Trophoblast cell (in vitro differentiated cells and primary cell): ENCODE measurements around the gene MRPL34.

ENCODE experiments used
- DNase-seq, 2 donors: peaks; one replicate each; pipeline ENCODE4 v3.0.0-alpha.2; 2016
- H2AFZ ChIP-seq: 2 replicates; pipeline ENCODE4 v1.6.1; 2013; ENCODE audit warnings: low read length, moderate library complexity, mild to moderate bottlenecking; ENCODE audit not compliant: insufficient read depth, poor library complexity
- H2AK5ac ChIP-seq: 2 replicates; pipeline ENCODE4 v1.6.1; 2013; ENCODE audit warnings: mild to moderate bottlenecking, low read length
- H2BK120ac ChIP-seq: 2 replicates; pipeline ENCODE4 v1.6.1; 2013; ENCODE audit warnings: low read length, mild to moderate bottlenecking, moderate library complexity; ENCODE audit not compliant: insufficient read depth, poor library complexity
- H2BK12ac ChIP-seq: 2 replicates; pipeline ENCODE4 v1.6.1; 2013; ENCODE audit warnings: mild to moderate bottlenecking, low read length, moderate library complexity
- H2BK5ac ChIP-seq: 2 replicates; pipeline ENCODE4 v1.6.1; 2013; ENCODE audit warnings: low read length, low read depth, moderate library complexity, mild to moderate bottlenecking; ENCODE audit not compliant: poor library complexity
- H3K14ac ChIP-seq: 2 replicates; pipeline ENCODE4 v1.6.1; 2013; ENCODE audit warnings: mild to moderate bottlenecking, low read length
- H3K18ac ChIP-seq: 2 replicates; pipeline ENCODE4 v1.6.1; 2013; ENCODE audit warnings: mild to moderate bottlenecking, low read length
- H3K23ac ChIP-seq: 2 replicates; pipeline ENCODE4 v1.6.1; 2013; ENCODE audit warnings: low read length
- H3K27ac ChIP-seq: 2 replicates; pipeline ENCODE4 v1.5.1; 2013; ENCODE audit warnings: low read depth, mild to moderate bottlenecking, inconsistent platforms, low read length, moderate library complexity
- H3K27me3 ChIP-seq: 2 replicates; pipeline ENCODE4 v1.6.1; 2013; ENCODE audit warnings: inconsistent platforms, mild to moderate bottlenecking, low read length, moderate library complexity; ENCODE audit not compliant: insufficient read depth
- H3K36me3 ChIP-seq, 2 experiments: 1 replicate in 1 of 2; 2 replicates in 1 of 2; pipeline ENCODE4 v1.6.1; 2013; ENCODE audit warnings: low read length in 2 of 2, mild to moderate bottlenecking in 2 of 2, moderate library complexity in 1 of 2; ENCODE audit not compliant: insufficient read depth in 2 of 2, control insufficient read depth in 1 of 2
- H3K4ac ChIP-seq: 2 replicates; pipeline ENCODE4 v1.6.1; 2013; ENCODE audit warnings: low read depth, mild to moderate bottlenecking, low read length, moderate library complexity
- H3K4me1 ChIP-seq, 2 experiments: 1 replicate in 1 of 2; 2 replicates in 1 of 2; pipeline ENCODE4 v1.6.1; 2013; ENCODE audit warnings: low read length in 2 of 2, mild to moderate bottlenecking in 2 of 2, moderate library complexity in 1 of 2; ENCODE audit not compliant: insufficient read depth in 2 of 2, control insufficient read depth in 1 of 2
- H3K4me2 ChIP-seq: 2 replicates; pipeline ENCODE4 v1.6.1; 2013; ENCODE audit warnings: inconsistent platforms, mild to moderate bottlenecking, low read length, moderate library complexity
- H3K4me3 ChIP-seq: 2 replicates; pipeline ENCODE4 v1.5.1; 2013; ENCODE audit warnings: mild to moderate bottlenecking, low read depth, low read length, inconsistent platforms
- H3K79me1 ChIP-seq: one replicate; pipeline ENCODE4 v1.6.1; 2013; ENCODE audit warnings: low read length
- H3K79me2 ChIP-seq: 2 replicates; pipeline ENCODE4 v1.6.1; 2013; ENCODE audit warnings: low read length, mild to moderate bottlenecking; ENCODE audit not compliant: control insufficient read depth, insufficient read depth, poor library complexity
- H3K9ac ChIP-seq: 2 replicates; pipeline ENCODE4 v1.6.1; 2013; ENCODE audit warnings: mild to moderate bottlenecking, low read length
- H3K9me3 ChIP-seq: 2 replicates; pipeline ENCODE4 v1.6.1; 2013; ENCODE audit warnings: low read depth, mild to moderate bottlenecking, control low read depth, inconsistent platforms, low read length; ENCODE audit not compliant: insufficient read depth
- H4K12ac ChIP-seq: 2 replicates; pipeline ENCODE4 v1.6.1; 2013; ENCODE audit warnings: low read depth, mild to moderate bottlenecking, low read length, moderate library complexity
- H4K8ac ChIP-seq: 2 replicates; pipeline ENCODE4 v1.6.1; 2013; ENCODE audit warnings: low read depth, mild to moderate bottlenecking, low read length, moderate library complexity
- H4K91ac ChIP-seq: one replicate; pipeline ENCODE4 v1.6.1; 2013; ENCODE audit warnings: low read depth, mild to moderate bottlenecking, low read length, moderate library complexity
- WGBS: extraction: QIAGEN DNeasy Blood & Tissue Kit; methylation state at CpG from one replicate; pipeline ENCODE4 v1.1.7; 2013; ENCODE audit warnings: missing lambda C conversion rate; ENCODE audit not compliant: insufficient read length, insufficient coverage; ENCODE audit errors: extremely low coverage; 5-methylcytosine and 5-hydroxymethylcytosine counted together

Gene MRPL34

GRCh38 chr19:17329366-17330261, 23.9 kb downstream of the MRPL34 start:
- no peak overlapping the region for H3K9ac ChIP-seq
- no peak overlapping the region for H4K8ac ChIP-seq
- DNase-seq = no peak
- no peak overlapping the region for H3K14ac ChIP-seq
- no peaks in the 10 kb centered on the region for H3K27me3 ChIP-seq
- WGBS = no CpG with 5 or more reads among the region's 51 CpGs
- H4K12ac ChIP-seq = no peak overlapping the region
- H3K4ac ChIP-seq = no peak overlapping the region
- H2BK120ac ChIP-seq = no peak overlapping the region
- peaks cover 8 to 18% of the 10 kb centered on the region in 2 experiments for H3K36me3 ChIP-seq
- H3K23ac ChIP-seq = no peak overlapping the region
- H3K4me1 ChIP-seq = peaks cover 22 to 25% of the 10 kb centered on the region in 2 experiments
- H3K18ac ChIP-seq = peak overlapping the region; percentile 5
- peaks cover 15% of the 10 kb centered on the region for H3K79me1 ChIP-seq
- no peak overlapping the region for H4K91ac ChIP-seq
- H3K4me2 ChIP-seq = no peak overlapping the region
- H3K4me3 ChIP-seq = no peak overlapping the region
- no peak overlapping the region for H2AFZ ChIP-seq
- no peak overlapping the region for H2BK5ac ChIP-seq
- H2AK5ac ChIP-seq = no peak overlapping the region
- H3K79me2 ChIP-seq = peaks cover 7% of the 10 kb centered on the region
- no peak overlapping the region for H2BK12ac ChIP-seq
- peaks cover 4% of the 10 kb centered on the region for H3K9me3 ChIP-seq
- H3K27ac ChIP-seq = no peak overlapping the region

DNA sequence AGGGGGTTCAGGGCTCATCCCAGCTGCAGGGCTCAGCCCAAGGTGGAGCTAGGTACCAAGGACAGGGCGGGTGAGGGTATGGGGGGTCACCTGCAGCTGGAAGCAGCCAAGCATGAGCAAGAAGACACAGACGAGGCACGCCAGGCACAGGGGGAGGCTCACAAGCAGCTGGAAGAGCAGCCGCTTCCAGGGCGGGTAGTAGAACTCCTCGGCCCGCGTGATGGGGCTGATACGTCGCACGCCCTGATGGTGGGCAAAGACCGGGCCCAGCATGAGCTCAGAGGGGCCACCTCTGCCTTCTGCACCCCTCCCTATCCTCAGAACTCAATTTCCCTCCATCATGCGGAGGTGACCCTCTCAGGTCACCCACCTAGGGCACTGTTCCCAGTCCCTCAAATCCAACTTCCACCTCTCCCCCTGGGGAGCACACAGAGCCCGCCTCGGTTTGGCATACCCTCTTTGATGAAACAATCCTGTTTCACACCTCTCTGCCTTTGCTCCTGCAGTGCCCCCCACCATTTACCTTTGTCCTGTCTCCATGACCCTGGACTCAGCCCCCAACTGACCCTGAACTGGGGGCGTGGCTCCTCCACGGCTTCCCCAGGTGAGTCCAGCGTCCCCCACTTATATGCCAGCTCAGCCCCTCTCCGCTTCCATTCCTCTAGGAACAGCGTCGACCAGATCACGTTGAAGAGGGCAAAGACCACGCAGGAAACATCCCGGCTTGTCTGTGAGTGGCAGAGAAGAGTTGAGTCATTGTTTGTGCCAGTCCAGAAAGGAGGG, 24.8 kb downstream of the MRPL34 start:
- no peak overlapping the region for H2AFZ ChIP-seq
- peaks cover 2 to 10% of the 10 kb centered on the region in 2 experiments for H3K36me3 ChIP-seq
- H4K91ac ChIP-seq = no peak overlapping the region
- H2BK5ac ChIP-seq = no peak overlapping the region
- peaks cover 4% of the 10 kb centered on the region for H3K9me3 ChIP-seq
- H3K79me1 ChIP-seq = peaks cover 20% of the 10 kb centered on the region
- H3K27me3 ChIP-seq = no peaks in the 10 kb centered on the region
- H4K12ac ChIP-seq = no peak overlapping the region
- no peak for DNase-seq
- no peak overlapping the region for H4K8ac ChIP-seq
- H3K14ac ChIP-seq = no peak overlapping the region
- H3K4me3 ChIP-seq = no peak overlapping the region
- peaks cover 27 to 29% of the 10 kb centered on the region in 2 experiments for H3K4me1 ChIP-seq
- H3K79me2 ChIP-seq = peaks cover 7% of the 10 kb centered on the region
- WGBS = no CpG with 5 or more reads among the region's 24 CpGs
- H3K18ac ChIP-seq = no peak overlapping the region
- no peak overlapping the region for H3K4ac ChIP-seq
- no peak overlapping the region for H2AK5ac ChIP-seq
- no peak overlapping the region for H3K27ac ChIP-seq
- no peak overlapping the region for H3K4me2 ChIP-seq
- no peak overlapping the region for H2BK120ac ChIP-seq
- no peak overlapping the region for H3K9ac ChIP-seq
- no peak overlapping the region for H3K23ac ChIP-seq
- no peak overlapping the region for H2BK12ac ChIP-seq

DNA sequence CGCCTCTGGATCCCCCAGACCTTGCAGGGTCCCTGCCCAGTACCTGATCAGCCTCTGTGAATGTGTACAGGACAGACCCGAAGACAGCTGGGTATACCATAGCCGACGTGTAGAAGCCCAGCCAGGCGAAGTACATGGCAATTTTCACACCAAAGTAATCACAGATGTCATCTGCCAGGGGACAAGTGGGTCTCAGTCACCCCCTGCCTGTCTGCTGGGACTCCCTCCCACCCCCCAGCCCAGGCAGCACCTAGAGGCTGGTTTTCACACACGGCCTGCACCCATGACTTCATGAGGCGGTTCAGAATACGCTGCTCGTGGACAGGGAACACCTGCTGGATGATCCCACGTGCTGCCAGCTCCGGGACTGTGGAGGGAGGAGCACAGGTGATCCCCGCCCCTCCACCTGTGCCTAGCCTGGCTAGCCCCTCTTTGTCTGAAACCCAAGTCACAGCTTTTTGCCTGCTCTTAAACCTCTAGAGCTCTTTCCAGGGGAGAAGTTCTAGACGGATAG, 25.4 kb downstream of the MRPL34 start:
- Histone ChIP-seq H3K9ac (no peak overlapping the region), H3K9me3 (peaks cover 4% of the 10 kb centered on the region), H3K4me1 (peaks cover 27 to 29% of the 10 kb centered on the region in 2 experiments), H3K79me2 (peaks cover 7% of the 10 kb centered on the region), H3K18ac (no peak overlapping the region), H3K36me3 (peaks cover 2 to 10% of the 10 kb centered on the region in 2 experiments), H3K4me3 (no peak overlapping the region), H3K4ac (no peak overlapping the region), H4K8ac (no peak overlapping the region), H2BK5ac (no peak overlapping the region), H4K12ac (no peak overlapping the region), H3K79me1 (peaks cover 20% of the 10 kb centered on the region), H4K91ac (no peak overlapping the region), H2BK12ac (no peak overlapping the region), H2AFZ (no peak overlapping the region), H3K27ac (no peak overlapping the region), H3K23ac (no peak overlapping the region), H3K27me3 (no peaks in the 10 kb centered on the region), H3K4me2 (no peak overlapping the region), H3K14ac (no peak overlapping the region), H2BK120ac (no peak overlapping the region), H2AK5ac (no peak overlapping the region)
- no peak for DNase-seq
- no CpG with 5 or more reads among the region's 13 CpGs for WGBS

- Histone ChIP-seq H3K4me1 (peaks cover 19 to 21% of the 10 kb centered on the region in 2 experiments), H3K27me3 (no peaks in the 10 kb centered on the region), H3K4me3 (no peak overlapping the region), H2BK120ac (no peak overlapping the region), H4K8ac (no peak overlapping the region), H2AFZ (no peak overlapping the region), H3K18ac (no peak overlapping the region), H3K4ac (no peak overlapping the region), H2BK5ac (no peak overlapping the region), H3K36me3 (peaks cover 2 to 10% of the 10 kb centered on the region in 2 experiments), H3K9me3 (peaks cover 4% of the 10 kb centered on the region), H3K27ac (no peak overlapping the region), H3K23ac (no peak overlapping the region), H2AK5ac (no peak overlapping the region), H3K9ac (no peak overlapping the region), H3K79me2 (peaks cover 9% of the 10 kb centered on the region), H3K79me1 (peaks cover 26% of the 10 kb centered on the region), H3K4me2 (no peak overlapping the region), H2BK12ac (no peak overlapping the region), H4K12ac (no peak overlapping the region), H3K14ac (no peak overlapping the region), H4K91ac (no peak overlapping the region)
- WGBS = no CpG with 5 or more reads among the region's 8 CpGs
- DNase-seq = no peak
These were observed 26.6 kb downstream of the MRPL34 start for GRCh38 chr19:17332360-17332676.
